HFFc6 (cell line): Measurements from ENCODE around the gene TAF9. TPM values are rescaled to one million over a fixed set of nuclear protein-coding genes. Genes with fewer than 3 reads are reported as not detected.
A peak's percentile ranks its signal among the peaks of the same experiment; 100 is the strongest.

Source experiments
- DNase-seq: peaks from one replicate; pipeline ENCODE4 v3.0.0-alpha.2; 2018
- H3K27ac Mint-ChIP-seq: 2 replicates; pipeline ENCODE4 v1.8.0; 2020; ENCODE audit warnings: mild to moderate bottlenecking, mixed read lengths
- H3K27me3 Mint-ChIP-seq: 2 replicates; pipeline ENCODE4 v1.8.0; 2021; ENCODE audit warnings: mild to moderate bottlenecking, moderate library complexity, mixed read lengths; ENCODE audit not compliant: insufficient read depth
- H3K36me3 Mint-ChIP-seq: 2 replicates; pipeline ENCODE4 v1.8.0; 2021; ENCODE audit warnings: low read depth, mixed read lengths
- H3K4me1 Mint-ChIP-seq: 2 replicates; pipeline ENCODE4 v1.8.0; 2020; ENCODE audit warnings: low read depth, mixed read lengths
- H3K4me3 Mint-ChIP-seq: 2 replicates; pipeline ENCODE4 v1.8.0; 2020; ENCODE audit warnings: mild to moderate bottlenecking, moderate library complexity, mixed read lengths
- H3K9me3 Mint-ChIP-seq: 2 replicates; pipeline ENCODE4 v1.8.0; 2020; ENCODE audit warnings: mild to moderate bottlenecking, mixed read lengths
- total RNA-seq, 6 experiments: library from RNA; stranded (reverse); fragmentation: NEBNext Ultra II Directional; extraction: Animal tissue kit (Norgen Biotek cat#: 25700); gene quantifications; 2 replicates in 1 of 6; 3 replicates in 5 of 6; pipeline ENCODE4 v1.2.3, GENCODE V29; 2021
- TF ChIP-seq, protein P1 (sequence below): fragments of 200-600 bp; sonication (generic); IDR thresholded peaks from 2 replicates; pipeline ENCODE4 v1.5.0; 2021; ENCODE audit warnings: antibody characterized with exemption, mild to moderate bottlenecking

TAF9 gene
- total RNA-seq, 6 experiments from 2014 or later: 81.0 to 110 (median 97.5) TPM

DNA sequence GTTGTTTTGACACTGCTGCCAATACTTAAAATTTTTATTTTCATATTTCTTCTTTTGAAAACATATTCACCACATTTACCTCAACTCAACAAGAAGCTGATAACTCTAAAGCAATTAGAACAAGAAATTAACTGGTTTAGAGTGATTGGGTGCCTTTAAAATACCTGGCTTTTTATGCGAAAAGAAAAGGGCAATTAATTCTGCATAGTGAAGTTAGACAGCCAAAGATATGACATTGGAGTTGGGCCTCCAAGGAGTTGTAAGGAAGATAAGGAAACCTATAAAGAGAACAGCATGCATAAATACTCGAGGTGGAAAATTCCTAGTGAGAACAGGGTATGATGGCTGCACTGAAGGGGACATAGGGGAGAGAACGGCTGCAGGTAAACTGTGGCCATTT, 9.6 kb downstream of the TAF9 start:
- TF ChIP-seq, protein P1, sequence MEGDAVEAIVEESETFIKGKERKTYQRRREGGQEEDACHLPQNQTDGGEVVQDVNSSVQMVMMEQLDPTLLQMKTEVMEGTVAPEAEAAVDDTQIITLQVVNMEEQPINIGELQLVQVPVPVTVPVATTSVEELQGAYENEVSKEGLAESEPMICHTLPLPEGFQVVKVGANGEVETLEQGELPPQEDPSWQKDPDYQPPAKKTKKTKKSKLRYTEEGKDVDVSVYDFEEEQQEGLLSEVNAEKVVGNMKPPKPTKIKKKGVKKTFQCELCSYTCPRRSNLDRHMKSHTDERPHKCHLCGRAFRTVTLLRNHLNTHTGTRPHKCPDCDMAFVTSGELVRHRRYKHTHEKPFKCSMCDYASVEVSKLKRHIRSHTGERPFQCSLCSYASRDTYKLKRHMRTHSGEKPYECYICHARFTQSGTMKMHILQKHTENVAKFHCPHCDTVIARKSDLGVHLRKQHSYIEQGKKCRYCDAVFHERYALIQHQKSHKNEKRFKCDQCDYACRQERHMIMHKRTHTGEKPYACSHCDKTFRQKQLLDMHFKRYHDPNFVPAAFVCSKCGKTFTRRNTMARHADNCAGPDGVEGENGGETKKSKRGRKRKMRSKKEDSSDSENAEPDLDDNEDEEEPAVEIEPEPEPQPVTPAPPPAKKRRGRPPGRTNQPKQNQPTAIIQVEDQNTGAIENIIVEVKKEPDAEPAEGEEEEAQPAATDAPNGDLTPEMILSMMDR: no peak
- H3K36me3 Mint-ChIP-seq: peaks cover 34% of the 10 kb centered on the region
- H3K27me3 Mint-ChIP-seq: no peaks in the 10 kb centered on the region; the same call in 1 of the 2 replicates
- no peaks in the 10 kb centered on the region for H3K9me3 Mint-ChIP-seq
- H3K27ac Mint-ChIP-seq: no peak overlapping the region
- DNase-seq: no peak
- peaks cover 20% of the 10 kb centered on the region for H3K4me1 Mint-ChIP-seq
- no peak overlapping the region for H3K4me3 Mint-ChIP-seq

DNA sequence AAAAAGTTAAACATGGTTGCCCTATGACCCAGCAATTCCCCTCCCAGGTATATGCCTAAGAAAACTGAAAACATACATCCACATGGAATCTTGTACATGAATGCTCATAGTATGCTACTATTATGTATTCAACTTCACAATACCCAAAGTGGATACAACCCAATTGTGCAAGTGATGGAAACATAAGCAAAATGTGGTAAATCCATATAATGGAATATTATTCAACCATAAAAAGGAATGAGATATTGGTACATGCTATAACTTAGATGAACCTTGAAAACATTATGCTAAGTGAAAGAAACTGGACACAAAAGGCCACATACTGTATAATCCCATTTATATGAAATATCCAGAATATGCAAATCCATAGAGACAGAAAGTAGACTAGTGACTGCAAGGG, 18.7 kb downstream of the TAF9 start:
- no peaks in the 10 kb centered on the region for H3K27me3 Mint-ChIP-seq
- TF ChIP-seq, protein P1: no peak
- no peaks in the 10 kb centered on the region for H3K9me3 Mint-ChIP-seq
- peaks cover 30% of the 10 kb centered on the region for H3K36me3 Mint-ChIP-seq
- DNase-seq: no peak
- H3K4me1 Mint-ChIP-seq: peaks cover 2% of the 10 kb centered on the region
- no peak overlapping the region for H3K27ac Mint-ChIP-seq
- H3K4me3 Mint-ChIP-seq: no peak overlapping the region

- H3K27ac Mint-ChIP-seq: no peak overlapping the region
- H3K36me3 Mint-ChIP-seq: no peaks in the 10 kb centered on the region
- DNase-seq: no peak
- H3K4me1 Mint-ChIP-seq: no peaks in the 10 kb centered on the region
- no peak overlapping the region for H3K4me3 Mint-ChIP-seq
- no peaks in the 10 kb centered on the region for H3K9me3 Mint-ChIP-seq
- TF ChIP-seq, protein P1: no peak
- no peaks in the 10 kb centered on the region for H3K27me3 Mint-ChIP-seq
These were observed 26.2 kb downstream of the TAF9 start for GRCh38 chr5:69343083-69343482.

GRCh38 chr5:69341520-69342161, 27.7 kb downstream of the TAF9 start:
- Mint-ChIP-seq H3K27ac (no peak overlapping the region), H3K27me3 (no peaks in the 10 kb centered on the region), H3K4me3 (no peak overlapping the region), H3K4me1 (no peaks in the 10 kb centered on the region), H3K36me3 (no peaks in the 10 kb centered on the region), H3K9me3 (no peaks in the 10 kb centered on the region)
- DNase-seq: no peak
- TF ChIP-seq, protein P1: no peak

DNA sequence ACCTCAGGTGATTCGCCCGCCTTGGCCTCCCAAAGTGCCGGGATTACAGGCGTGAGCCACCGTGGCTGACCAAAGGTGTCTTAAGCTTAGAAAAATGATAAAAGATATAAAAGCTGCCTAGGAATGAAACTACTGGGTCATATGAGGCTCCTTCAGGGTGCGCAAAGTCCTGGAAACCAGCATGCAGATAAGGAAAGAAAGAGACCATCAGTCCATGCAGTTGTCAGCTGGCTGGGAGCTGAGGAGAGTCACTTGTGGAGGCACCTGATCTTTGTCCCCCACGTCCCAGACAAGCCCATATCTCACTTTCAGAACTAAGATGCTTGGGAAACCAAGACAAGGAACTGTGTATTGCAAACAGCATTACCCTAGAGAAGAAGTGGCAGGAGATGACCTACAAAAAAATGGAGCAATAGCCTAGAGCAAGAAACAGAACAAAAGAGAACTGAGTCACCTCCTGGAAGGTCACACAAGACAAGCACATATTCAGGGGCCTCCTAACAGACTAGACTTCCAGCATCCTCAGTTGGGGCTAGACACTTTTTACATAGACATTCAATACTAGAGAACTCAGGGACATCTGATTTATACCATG, 33.9 kb downstream of the TAF9 start:
- Mint-ChIP-seq H3K36me3 (0 out of 2 replicates have a peak, but pooled peaks cover 4% of the 10 kb centered on the region), H3K4me1 (peaks cover 24% of the 10 kb centered on the region), H3K27me3 (peaks cover 2% of the 10 kb centered on the region; the same call in 1 of the 2 replicates), H3K27ac (no peak overlapping the region), H3K9me3 (no peaks in the 10 kb centered on the region), H3K4me3 (no peak overlapping the region)
- TF ChIP-seq, protein P1: no peak
- peak; percentile 4 for DNase-seq
